K562 (cell line): ENCODE measurements around the gene LDLRAD3. TPM values are rescaled to one million over a fixed set of nuclear protein-coding genes. Genes with fewer than 3 reads are reported as not detected.

Experiments
- ATAC-seq: fragments of 200-7000 bp; cut with Tn5 transposase; 3 replicates; pipeline ENCODE4 v1.9.1; 2020; ENCODE audit warnings: moderate library complexity
- BruUV-seq: library from RNA; stranded (reverse); fragments of 400-500 nt; replicated peaks from 2 replicates; lab custom pipeline; 2021; lab: Mats Ljungman, UMichigan
- CTCF ChIA-PET: fragments of 300-600 bp; formaldehyde crosslinking; extraction: SDS; loops from one replicate; lab custom pipeline; 2021; ENCODE audit warnings: low intra/inter-chr PET ratio; lab: Yijun Ruan, JAX
- POLR2A ChIA-PET: fragments of 300-600, 350-650 bp; sonication (Branson Sonifier 250); formaldehyde crosslinking; extraction: SDS; loops from one replicate; lab custom pipeline; 2021; ENCODE audit warnings: antibody characterized with exemption, inconsistent platforms; lab: Yijun Ruan, JAX
- DNase-seq, 4 experiments: peaks; one replicate each; pipeline versions ENCODE4 v3.0.0 to v3.0.0-alpha.2; 2011 to 2018; ENCODE audit warnings: low spot score in 3 of 4, mixed read lengths in 3 of 4; ENCODE audit errors: extremely low read depth in 1 of 4
- FAIRE-seq: peaks from 2 replicates; lab custom pipeline; 2011; peaks lifted over from hg19 to GRCh38; lab: Jason Lieb, UNC
- H2AFZ ChIP-seq: 2 replicates; pipeline ENCODE4 v1.6.0; 2011; ENCODE audit warnings: low read depth, low read length, control low read depth, inconsistent platforms
- H3K27ac ChIP-seq: fragments of 200-600 bp; 3 replicates; pipeline ENCODE4 v1.8.0; 2011; ENCODE audit warnings: low read depth, mild to moderate bottlenecking, control low read depth, inconsistent platforms, low read length, moderate library complexity, mixed read lengths; ENCODE audit errors: extremely low read depth
- H3K27me3 ChIP-seq, 2 experiments: fragments of 300-600 bp in 1 of 2; 2 replicates in 1 of 2; 3 replicates in 1 of 2; pipeline versions ENCODE4 v1.6.0 to v1.8.0; 2011; ENCODE audit warnings: inconsistent platforms in 2 of 2, low read length in 2 of 2, mild to moderate bottlenecking in 1 of 2, mixed read lengths in 1 of 2, moderate library complexity in 1 of 2; ENCODE audit not compliant: control insufficient read depth in 2 of 2, insufficient read depth in 2 of 2
- H3K36me3 ChIP-seq: fragments of 300-600 bp; 3 replicates; pipeline ENCODE4 v1.8.0; 2011; ENCODE audit warnings: mild to moderate bottlenecking, low read length, inconsistent platforms; ENCODE audit not compliant: control insufficient read depth, insufficient read depth
- H3K4me1 ChIP-seq, 2 experiments: fragments of 200-600 bp in 1 of 2; replicated peaks in 1 of 2; 2 replicates in 1 of 2; 3 replicates in 1 of 2; pipeline versions ENCODE4 v1.5.1 to v1.8.0; 2011; ENCODE audit warnings: inconsistent platforms in 2 of 2, low read length in 2 of 2, mild to moderate bottlenecking in 1 of 2, mixed read lengths in 1 of 2, moderate library complexity in 1 of 2; ENCODE audit not compliant: control insufficient read depth in 2 of 2, insufficient read depth in 2 of 2
- H3K4me2 ChIP-seq: 2 replicates; pipeline ENCODE4 v1.6.1; 2011; ENCODE audit warnings: low read length, control low read depth, inconsistent platforms, mixed read lengths; ENCODE audit not compliant: insufficient read depth
- H3K4me3 ChIP-seq: fragments of 200-600 bp; sonication (generic), shearing (Covaris generic); 2 replicates; pipeline ENCODE4 v1.5.1; 2016; ENCODE audit warnings: control low read depth, inconsistent platforms
- H3K79me2 ChIP-seq: fragments of 200-600 bp; 3 replicates; pipeline ENCODE4 v1.8.0; 2011; ENCODE audit warnings: low read length, inconsistent platforms; ENCODE audit not compliant: control insufficient read depth, insufficient read depth
- H3K9ac ChIP-seq, 2 experiments: 2 replicates each; pipeline versions ENCODE4 v1.6.0 to v1.6.1; 2011; ENCODE audit warnings: low read depth in 2 of 2, low read length in 2 of 2, control low read depth in 1 of 2, inconsistent platforms in 1 of 2, mild to moderate bottlenecking in 1 of 2, mixed read lengths in 1 of 2; ENCODE audit not compliant: insufficient read depth in 1 of 2
- H3K9me1 ChIP-seq: one replicate; pipeline ENCODE4 v1.6.0; 2011; ENCODE audit warnings: inconsistent platforms, mild to moderate bottlenecking, low read length, moderate library complexity; ENCODE audit not compliant: control insufficient read depth, insufficient read depth
- H3K9me3 ChIP-seq: replicated peaks from 2 replicates; pipeline ENCODE4 v1.5.1; 2011; ENCODE audit warnings: low read depth, low read length, inconsistent platforms; ENCODE audit not compliant: control insufficient read depth, insufficient read depth
- H4K20me1 ChIP-seq: replicated peaks from 2 replicates; pipeline ENCODE4 v1.6.1; 2011; ENCODE audit warnings: low read length, inconsistent platforms, mixed read lengths; ENCODE audit not compliant: control insufficient read depth, insufficient read depth
- CHAMP1 ChIP-seq: fragments of 450-650 bp; IDR thresholded peaks from 2 replicates; pipeline ENCODE4 v1.6.1; 2016; ENCODE audit warnings: mild to moderate bottlenecking
- HINFP ChIP-seq: fragments of 450-650 bp; conservative IDR thresholded peaks from 2 replicates; pipeline ENCODE4 v1.6.1; 2016; ENCODE audit warnings: missing genetic modification characterization, low read depth, mild to moderate bottlenecking, control low read depth, missing compliant biosample characterization
- MCM3 ChIP-seq: fragments of 450-650 bp; IDR thresholded peaks from 2 replicates; pipeline ENCODE4 v1.6.1; 2016
- SIRT6 ChIP-seq: IDR thresholded peaks from one replicate; pipeline ENCODE4 v1.6.1; 2012; ENCODE audit warnings: low read depth, mild to moderate bottlenecking, control low read depth, inconsistent platforms, low read length, moderate library complexity
- TSC22D4 ChIP-seq: fragments of 450-650 bp; IDR thresholded peaks from 2 replicates; pipeline ENCODE4 v1.6.1; 2016; ENCODE audit warnings: missing genetic modification characterization, missing biosample characterization, control low read depth
- ZBED1 ChIP-seq: IDR thresholded peaks from 2 replicates; pipeline ENCODE4 v1.6.1; 2014
- ZKSCAN8 ChIP-seq: fragments of 200-800 bp; sonication (Bioruptor generic); IDR thresholded peaks from 2 replicates; pipeline ENCODE4 v1.6.1; 2016; ENCODE audit warnings: missing genetic modification characterization, missing compliant biosample characterization
- WGBS: fragments of 100-300 bp; shearing (Covaris generic); methylation state at CpG from one replicate; pipeline ENCODE4 v1.1.6; 2016; ENCODE audit warnings: low coverage, mixed read lengths; ENCODE audit not compliant: insufficient coverage; ENCODE audit errors: missing lambda C conversion rate; 5-methylcytosine and 5-hydroxymethylcytosine counted together
- in situ Hi-C: fragments of 300-500 bp; cut with MboI; formaldehyde crosslinking; loops from 4 replicates; pipeline ENCODE4 v1.15.0; 2018; ENCODE audit warnings: inconsistent platforms, mixed read lengths
- intact Hi-C: fragments of 100-400 bp; cut with micrococcal nuclease; formaldehyde crosslinking; loops from 2 replicates; pipeline ENCODE4 v1.14.2; 2022
- polyA plus RNA-seq, 8 experiments: library from polyadenylated mRNA; depleted of rRNA in 4 of 8; stranded (reverse) in 5 of 8; unstranded in 3 of 8; fragments of >200 nt; fragmentation: Nextera tagmentation in 2 of 8; fragmentation: Illumina TruSeq in 1 of 8; extraction: Ambion mirVana in 2 of 8; extraction: Trizol in 1 of 8; gene quantifications; 2 replicates each; pipeline versions ENCODE4 v1.2.1 to v1.2.3, GENCODE V29; 2011 to 2014; ENCODE audit warnings: inconsistent platforms in 1 of 8, missing spikeins in 1 of 8
- total RNA-seq, 7 experiments: library from RNA; depleted of rRNA in 6 of 7; stranded (reverse); fragments of >200 nt in 6 of 7; fragmentation: Illumina TruSeq in 2 of 7; extraction: Trizol in 2 of 7; gene quantifications; 2 replicates each; pipeline versions ENCODE4 v1.2.1 to v1.2.3, GENCODE V29; 2011 to 2021; ENCODE audit warnings: low replicate concordance in 1 of 7

The LDLRAD3 gene
- total and polyA plus RNA-seq, 9 of the 15 experiments (the other 6 are each of a cell fraction or from before 2014, with no cell fraction given), result 0.73 to 7.2 (median 3.5) TPM

GRCh38 chr11:36071917-36072500, 128.1 kb downstream of the LDLRAD3 start:
- in situ Hi-C loops, result no loop called here
- DNase-seq (no peak), ATAC-seq (peak; percentile 50), FAIRE-seq (no peak)
- TF ChIP-seq ZKSCAN8 (CRISPR knock-in tag), result no peak
- TF ChIP-seq SIRT6, result no peak
- no peak for TF ChIP-seq ZBED1
- no peak for TF ChIP-seq HINFP (tag)
- no peak for TF ChIP-seq TSC22D4 (tag)
- TF ChIP-seq CHAMP1, result no peak
- no peak for TF ChIP-seq MCM3
- Histone ChIP-seq H3K4me3 (no peak overlapping the region), H3K4me1 (peaks cover 0 to 12% of the 10 kb centered on the region in 2 experiments; a peak in 4 of 5 replicates), H2AFZ (no peak overlapping the region), H4K20me1 (no peaks in the 10 kb centered on the region), H3K4me2 (no peak overlapping the region), H3K27ac (no peak overlapping the region), H3K9me3 (peaks cover 4% of the 10 kb centered on the region), H3K27me3 (no peaks in the 10 kb centered on the region), H3K36me3 (no peaks in the 10 kb centered on the region), H3K9me1 (no peaks in the 10 kb centered on the region), H3K9ac (no peak overlapping the region), H3K79me2 (no peaks in the 10 kb centered on the region)
- 8% methylated on average over 2 of the region's 2 CpGs for WGBS
- CTCF ChIA-PET, result no interaction called here
- intact Hi-C loops, result no loop called here
- no TSS peak for BruUV-seq
- POLR2A ChIA-PET, result interaction anchor here (0.6 to 1.5 kb wide), 4 partner anchors 20 to 200 kb away, joined by 3 to 7 read pairs (median 3); no protein-coding TSS in a partner anchor
